HepG2 (cell line): ENCODE measurements around the gene RSPH1. TPM values are rescaled to one million over a fixed set of nuclear protein-coding genes. Genes with fewer than 3 reads are reported as not detected.

Source experiments
- ATAC-seq: fragments of 200-7000 bp; cut with Tn5 transposase; 3 replicates; pipeline ENCODE4 v1.9.1; 2020; ENCODE audit warnings: mild to moderate bottlenecking, moderate library complexity
- BruUV-seq: library from RNA; stranded (reverse); fragments of 400-500 nt; replicated peaks from 2 replicates; lab custom pipeline; 2021; lab: Mats Ljungman, UMichigan
- CTCF ChIA-PET: fragments of 300-600 bp; formaldehyde crosslinking; extraction: SDS; loops from one replicate; lab custom pipeline; 2021; ENCODE audit warnings: low total read pairs, inconsistent platforms, low intra/inter-chr PET ratio; lab: Yijun Ruan, JAX
- POLR2A ChIA-PET: fragments of 350-600 bp; sonication (Branson Sonifier 250); formaldehyde crosslinking; loops from one replicate; lab custom pipeline; 2020; ENCODE audit warnings: antibody characterized with exemption, inconsistent platforms; lab: Yijun Ruan, JAX
- DNase-seq: peaks from one replicate; pipeline ENCODE4 v3.0.0-alpha.2; 2015; ENCODE audit warnings: low spot score
- FAIRE-seq: peaks from 3 replicates; lab custom pipeline; 2011; peaks lifted over from hg19 to GRCh38; lab: Jason Lieb, UNC
- H2AFZ ChIP-seq: one replicate; pipeline ENCODE4 v1.6.1; 2011; ENCODE audit warnings: low read length, inconsistent platforms
- H3K27ac ChIP-seq: fragments of 300-600 bp; 3 replicates; pipeline ENCODE4 v1.8.0; 2011; ENCODE audit warnings: mixed run types, mild to moderate bottlenecking, mixed read lengths, low read length, inconsistent platforms; ENCODE audit not compliant: insufficient read depth; ENCODE audit errors: extremely low read length
- H3K27me3 ChIP-seq, 2 experiments: fragments of 200-600 bp in 1 of 2; 2 replicates in 1 of 2; 3 replicates in 1 of 2; pipeline versions ENCODE4 v1.6.0 to v1.8.0; 2011; ENCODE audit warnings: low read length in 2 of 2, mild to moderate bottlenecking in 2 of 2, moderate library complexity in 2 of 2, inconsistent platforms in 1 of 2; ENCODE audit not compliant: insufficient read depth in 2 of 2, control insufficient read depth in 1 of 2
- H3K36me3 ChIP-seq, 2 experiments: fragments of 200-600 bp in 1 of 2; replicated peaks in 1 of 2; 2 replicates in 1 of 2; 3 replicates in 1 of 2; pipeline versions ENCODE4 v1.5.1 to v1.8.0; 2011; ENCODE audit warnings: low read length in 2 of 2, inconsistent platforms in 1 of 2; ENCODE audit not compliant: insufficient read depth in 2 of 2, control insufficient read depth in 1 of 2
- H3K4me1 ChIP-seq: 2 replicates; pipeline ENCODE4 v1.5.1; 2012; ENCODE audit warnings: low read length, inconsistent platforms; ENCODE audit not compliant: insufficient read depth
- H3K4me2 ChIP-seq: 2 replicates; pipeline ENCODE4 v1.6.0; 2011; ENCODE audit warnings: low read depth, low read length, inconsistent platforms
- H3K4me3 ChIP-seq, 3 experiments: fragments of 200-600 bp in 1 of 3; sonication (generic), shearing (Covaris generic) in 1 of 3; replicated peaks in 1 of 3; 2 replicates each; pipeline ENCODE4 v1.5.1; 2011 to 2016; ENCODE audit warnings: low read length in 3 of 3, inconsistent platforms in 2 of 3, low read depth in 2 of 3, mild to moderate bottlenecking in 2 of 3, control low read depth in 1 of 3, mixed read lengths in 1 of 3; ENCODE audit not compliant: insufficient read depth in 1 of 3
- H3K79me2 ChIP-seq: one replicate; pipeline ENCODE4 v1.6.1; 2011; ENCODE audit warnings: low read length, inconsistent platforms; ENCODE audit not compliant: insufficient read depth
- H3K9ac ChIP-seq: 2 replicates; pipeline ENCODE4 v1.6.0; 2011; ENCODE audit warnings: mild to moderate bottlenecking, low read depth, low read length, inconsistent platforms; ENCODE audit not compliant: insufficient read depth
- H3K9me3 ChIP-seq: 2 replicates; pipeline ENCODE4 v1.5.1; 2012; ENCODE audit warnings: mild to moderate bottlenecking, low read length
- H4K20me1 ChIP-seq: 2 replicates; pipeline ENCODE4 v1.6.0; 2011; ENCODE audit warnings: inconsistent platforms, mild to moderate bottlenecking, low read length, moderate library complexity; ENCODE audit not compliant: insufficient read depth
- CTCF ChIP-seq: sonication (generic); formaldehyde crosslinking; IDR thresholded peaks from 2 replicates; pipeline ENCODE4 v1.5.0; 2020; ENCODE audit warnings: mild to moderate bottlenecking, missing genetic modification reagents, moderate library complexity
- FOXP4 ChIP-seq: sonication (generic); formaldehyde crosslinking; IDR thresholded peaks from 2 replicates; pipeline ENCODE4 v1.4.0; 2020; ENCODE audit warnings: missing genetic modification reagents
- MIER2 ChIP-seq: IDR thresholded peaks from 2 replicates; pipeline ENCODE4 v1.6.1; 2016; ENCODE audit warnings: missing biosample characterization, missing genetic modification reagents
- NFKBIZ ChIP-seq: IDR thresholded peaks from 2 replicates; pipeline ENCODE4 v1.6.1; 2018; ENCODE audit warnings: missing genetic modification reagents, missing compliant biosample characterization
- REXO4 ChIP-seq: sonication (generic); formaldehyde crosslinking; IDR thresholded peaks from 2 replicates; pipeline ENCODE4 v1.8.0; 2022; ENCODE audit warnings: missing genetic modification reagents, mild to moderate bottlenecking, borderline replicate concordance
- SP4 ChIP-seq: sonication (generic); formaldehyde crosslinking; IDR thresholded peaks from 2 replicates; pipeline ENCODE4 v1.8.1; 2023; ENCODE audit warnings: mild to moderate bottlenecking, missing genetic modification reagents
- WGBS: methylation state at CpG from one replicate; pipeline ENCODE4 v1.1.6; 2017; ENCODE audit warnings: low lambda C conversion rate; 5-methylcytosine and 5-hydroxymethylcytosine counted together
- in situ Hi-C: cut with HindIII; loops from 2 replicates; pipeline ENCODE4 v1.10.0; 2017; ENCODE audit warnings: low pct_unique_long_range_greater_than_20kb; ENCODE audit not compliant: extremely low pct_ligation_motif_present
- intact Hi-C: fragments of 100-400 bp; cut with micrococcal nuclease; formaldehyde crosslinking; loops from one replicate; pipeline ENCODE4 v1.10.0; 2022; ENCODE audit not compliant: unreplicated experiment
- polyA plus RNA-seq, 8 experiments: library from polyadenylated mRNA; depleted of rRNA in 3 of 8; stranded (reverse) in 7 of 8; unstranded in 1 of 8; fragments of >200 nt; fragmentation: Illumina TruSeq in 4 of 8; extraction: Trizol in 4 of 8; gene quantifications; 2 replicates each; pipeline versions ENCODE4 v1.2.1 to v1.2.3, GENCODE V29; 2011 to 2016; ENCODE audit warnings: low read depth in 4 of 8, missing spikeins in 1 of 8, mixed read lengths in 1 of 8; ENCODE audit not compliant: insufficient read depth in 1 of 8
- total RNA-seq, 5 experiments: library from RNA; depleted of rRNA; stranded (reverse); fragments of >200 nt; fragmentation: Illumina TruSeq; extraction: Trizol; gene quantifications; 2 replicates each; pipeline ENCODE4 v1.2.3, GENCODE V29; 2016; ENCODE audit warnings: low read depth in 1 of 5
- TF ChIP-seq, protein P1 (sequence below): sonication (generic); formaldehyde crosslinking; IDR thresholded peaks from 2 replicates; pipeline ENCODE4 v1.5.0; 2020; ENCODE audit warnings: mild to moderate bottlenecking, missing genetic modification reagents, borderline replicate concordance
- TF ChIP-seq, protein P2 (sequence below), 2 experiments: IDR thresholded peaks; 2 replicates each; pipeline ENCODE4 v1.6.1; 2011 to 2012; ENCODE audit warnings: low read length in 2 of 2, borderline replicate concordance in 1 of 2, low read depth in 1 of 2, mild to moderate bottlenecking in 1 of 2, moderate library complexity in 1 of 2

Gene RSPH1
- total and polyA plus RNA-seq, 2 of the 13 experiments (the other 11 are each of a cell fraction or from before 2014, with no cell fraction given), result not detected

DNA sequence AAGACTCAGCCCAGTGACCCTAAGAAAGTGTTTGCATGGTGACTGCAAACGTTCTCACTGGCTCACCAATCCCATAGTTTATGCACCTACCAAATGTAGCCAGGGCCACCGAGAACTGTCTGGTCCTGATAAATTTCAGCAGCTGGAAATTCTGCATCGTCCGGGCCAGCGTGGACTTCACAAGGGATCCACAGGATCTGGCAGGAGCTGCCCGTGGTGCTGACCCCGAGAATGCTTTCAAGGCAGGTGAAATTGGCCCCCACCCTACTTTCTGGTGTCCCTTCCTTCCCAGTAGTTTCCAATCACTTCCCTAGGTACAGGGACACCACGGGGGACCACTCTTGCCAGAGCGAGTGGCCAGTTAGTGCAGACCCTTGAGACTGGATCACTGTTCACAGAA is 66.2 kb downstream of the RSPH1 start:
- no TSS peak for BruUV-seq
- FAIRE-seq (no peak), DNase-seq (no peak), ATAC-seq (no peak)
- H3K27me3 ChIP-seq, result peaks cover 0 to 2% of the 10 kb centered on the region in 2 experiments; a peak in 1 of 5 replicates
- H3K9ac ChIP-seq, result no peak overlapping the region
- in situ Hi-C loops, result no loop called here
- H2AFZ ChIP-seq, result no peak overlapping the region
- CTCF ChIA-PET, result no interaction called here
- H3K9me3 ChIP-seq, result no peaks in the 10 kb centered on the region
- H3K36me3 ChIP-seq, result no peaks in the 10 kb centered on the region
- H3K79me2 ChIP-seq, result no peaks in the 10 kb centered on the region
- no peak overlapping the region for H3K4me3 ChIP-seq
- no peak overlapping the region for H3K27ac ChIP-seq
- H4K20me1 ChIP-seq, result no peaks in the 10 kb centered on the region
- H3K4me2 ChIP-seq, result no peak overlapping the region
- WGBS, result 3% methylated on average over 5 of the region's 9 CpGs
- intact Hi-C loops, result no loop called here
- POLR2A ChIA-PET, result no interaction called here
- peaks cover 19% of the 10 kb centered on the region for H3K4me1 ChIP-seq
- TF ChIP-seq SP4 (CRISPR knock-in tag) (no peak), CTCF (CRISPR knock-in tag) (no peak), NFKBIZ (CRISPR knock-in tag) (no peak), MIER2 (CRISPR knock-in tag) (peak; percentile 90), REXO4 (CRISPR knock-in tag) (no peak), FOXP4 (CRISPR knock-in tag) (no peak)
- TF ChIP-seq, protein P1, sequence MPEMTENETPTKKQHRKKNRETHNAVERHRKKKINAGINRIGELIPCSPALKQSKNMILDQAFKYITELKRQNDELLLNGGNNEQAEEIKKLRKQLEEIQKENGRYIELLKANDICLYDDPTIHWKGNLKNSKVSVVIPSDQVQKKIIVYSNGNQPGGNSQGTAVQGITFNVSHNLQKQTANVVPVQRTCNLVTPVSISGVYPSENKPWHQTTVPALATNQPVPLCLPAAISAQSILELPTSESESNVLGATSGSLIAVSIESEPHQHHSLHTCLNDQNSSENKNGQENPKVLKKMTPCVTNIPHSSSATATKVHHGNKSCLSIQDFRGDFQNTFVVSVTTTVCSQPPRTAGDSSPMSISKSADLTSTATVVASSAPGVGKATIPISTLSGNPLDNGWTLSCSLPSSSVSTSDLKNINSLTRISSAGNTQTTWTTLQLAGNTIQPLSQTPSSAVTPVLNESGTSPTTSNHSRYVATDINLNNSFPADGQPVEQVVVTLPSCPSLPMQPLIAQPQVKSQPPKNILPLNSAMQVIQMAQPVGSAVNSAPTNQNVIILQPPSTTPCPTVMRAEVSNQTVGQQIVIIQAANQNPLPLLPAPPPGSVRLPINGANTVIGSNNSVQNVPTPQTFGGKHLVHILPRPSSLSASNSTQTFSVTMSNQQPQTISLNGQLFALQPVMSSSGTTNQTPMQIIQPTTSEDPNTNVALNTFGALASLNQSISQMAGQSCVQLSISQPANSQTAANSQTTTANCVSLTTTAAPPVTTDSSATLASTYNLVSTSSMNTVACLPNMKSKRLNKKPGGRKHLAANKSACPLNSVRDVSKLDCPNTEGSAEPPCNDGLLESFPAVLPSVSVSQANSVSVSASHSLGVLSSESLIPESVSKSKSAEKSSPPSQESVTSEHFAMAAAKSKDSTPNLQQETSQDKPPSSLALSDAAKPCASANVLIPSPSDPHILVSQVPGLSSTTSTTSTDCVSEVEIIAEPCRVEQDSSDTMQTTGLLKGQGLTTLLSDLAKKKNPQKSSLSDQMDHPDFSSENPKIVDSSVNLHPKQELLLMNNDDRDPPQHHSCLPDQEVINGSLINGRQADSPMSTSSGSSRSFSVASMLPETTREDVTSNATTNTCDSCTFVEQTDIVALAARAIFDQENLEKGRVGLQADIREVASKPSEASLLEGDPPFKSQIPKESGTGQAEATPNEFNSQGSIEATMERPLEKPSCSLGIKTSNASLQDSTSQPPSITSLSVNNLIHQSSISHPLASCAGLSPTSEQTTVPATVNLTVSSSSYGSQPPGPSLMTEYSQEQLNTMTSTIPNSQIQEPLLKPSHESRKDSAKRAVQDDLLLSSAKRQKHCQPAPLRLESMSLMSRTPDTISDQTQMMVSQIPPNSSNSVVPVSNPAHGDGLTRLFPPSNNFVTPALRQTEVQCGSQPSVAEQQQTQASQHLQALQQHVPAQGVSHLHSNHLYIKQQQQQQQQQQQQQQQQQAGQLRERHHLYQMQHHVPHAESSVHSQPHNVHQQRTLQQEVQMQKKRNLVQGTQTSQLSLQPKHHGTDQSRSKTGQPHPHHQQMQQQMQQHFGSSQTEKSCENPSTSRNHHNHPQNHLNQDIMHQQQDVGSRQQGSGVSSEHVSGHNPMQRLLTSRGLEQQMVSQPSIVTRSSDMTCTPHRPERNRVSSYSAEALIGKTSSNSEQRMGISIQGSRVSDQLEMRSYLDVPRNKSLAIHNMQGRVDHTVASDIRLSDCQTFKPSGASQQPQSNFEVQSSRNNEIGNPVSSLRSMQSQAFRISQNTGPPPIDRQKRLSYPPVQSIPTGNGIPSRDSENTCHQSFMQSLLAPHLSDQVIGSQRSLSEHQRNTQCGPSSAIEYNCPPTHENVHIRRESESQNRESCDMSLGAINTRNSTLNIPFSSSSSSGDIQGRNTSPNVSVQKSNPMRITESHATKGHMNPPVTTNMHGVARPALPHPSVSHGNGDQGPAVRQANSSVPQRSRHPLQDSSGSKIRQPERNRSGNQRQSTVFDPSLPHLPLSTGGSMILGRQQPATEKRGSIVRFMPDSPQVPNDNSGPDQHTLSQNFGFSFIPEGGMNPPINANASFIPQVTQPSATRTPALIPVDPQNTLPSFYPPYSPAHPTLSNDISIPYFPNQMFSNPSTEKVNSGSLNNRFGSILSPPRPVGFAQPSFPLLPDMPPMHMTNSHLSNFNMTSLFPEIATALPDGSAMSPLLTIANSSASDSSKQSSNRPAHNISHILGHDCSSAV, result no peak
- TF ChIP-seq, protein P2, sequence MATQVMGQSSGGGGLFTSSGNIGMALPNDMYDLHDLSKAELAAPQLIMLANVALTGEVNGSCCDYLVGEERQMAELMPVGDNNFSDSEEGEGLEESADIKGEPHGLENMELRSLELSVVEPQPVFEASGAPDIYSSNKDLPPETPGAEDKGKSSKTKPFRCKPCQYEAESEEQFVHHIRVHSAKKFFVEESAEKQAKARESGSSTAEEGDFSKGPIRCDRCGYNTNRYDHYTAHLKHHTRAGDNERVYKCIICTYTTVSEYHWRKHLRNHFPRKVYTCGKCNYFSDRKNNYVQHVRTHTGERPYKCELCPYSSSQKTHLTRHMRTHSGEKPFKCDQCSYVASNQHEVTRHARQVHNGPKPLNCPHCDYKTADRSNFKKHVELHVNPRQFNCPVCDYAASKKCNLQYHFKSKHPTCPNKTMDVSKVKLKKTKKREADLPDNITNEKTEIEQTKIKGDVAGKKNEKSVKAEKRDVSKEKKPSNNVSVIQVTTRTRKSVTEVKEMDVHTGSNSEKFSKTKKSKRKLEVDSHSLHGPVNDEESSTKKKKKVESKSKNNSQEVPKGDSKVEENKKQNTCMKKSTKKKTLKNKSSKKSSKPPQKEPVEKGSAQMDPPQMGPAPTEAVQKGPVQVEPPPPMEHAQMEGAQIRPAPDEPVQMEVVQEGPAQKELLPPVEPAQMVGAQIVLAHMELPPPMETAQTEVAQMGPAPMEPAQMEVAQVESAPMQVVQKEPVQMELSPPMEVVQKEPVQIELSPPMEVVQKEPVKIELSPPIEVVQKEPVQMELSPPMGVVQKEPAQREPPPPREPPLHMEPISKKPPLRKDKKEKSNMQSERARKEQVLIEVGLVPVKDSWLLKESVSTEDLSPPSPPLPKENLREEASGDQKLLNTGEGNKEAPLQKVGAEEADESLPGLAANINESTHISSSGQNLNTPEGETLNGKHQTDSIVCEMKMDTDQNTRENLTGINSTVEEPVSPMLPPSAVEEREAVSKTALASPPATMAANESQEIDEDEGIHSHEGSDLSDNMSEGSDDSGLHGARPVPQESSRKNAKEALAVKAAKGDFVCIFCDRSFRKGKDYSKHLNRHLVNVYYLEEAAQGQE (IDR thresholded peaks at IDR 0.05; ENCODE audit: borderline replicate concordance in 1 of 2, low read depth in 1 of 2, low read length in 2 of 2), result peak; percentile 57 to 91
